ENCODE data around the gene IFNA13. TPM values are rescaled to one million over a fixed set of nuclear protein-coding genes. Genes with fewer than 3 reads are reported as not detected.

The IFNA13 gene
- total and polyA plus RNA-seq, 2 experiments from 2014 or later = not detected

- TF ChIP-seq STAT1 (IDR thresholded peaks at IDR 0.05; ENCODE audit: unreplicated experiment) (no peak), EZH2 (IDR thresholded peaks at IDR 0.05; ENCODE audit: low read depth, unreplicated experiment) (no peak), ETS1 (IDR thresholded peaks at IDR 0.05) (no peak), ZNF331 (CRISPR knock-in tag; IDR thresholded peaks at IDR 0.05; ENCODE audit: low read depth) (no peak), NANOG (IDR thresholded peaks at IDR 0.05; ENCODE audit: borderline replicate concordance) (no peak)
These were observed 10.1 kb downstream of the IFNA13 start (continued) for GRCh38 chr9:21357479-21358460.

GRCh38 chr9:21350787-21351186, 17.1 kb downstream of the IFNA13 start, which contains the start of gene IFNA6:
Gene IFNA6, minus strand, starts transcription at chr9:21350887. Its CDS starts 0 bp downstream, at chr9:21350887.
- H3K27ac Mint-ChIP-seq = no peak within 1 kb of the TSS
- peaks cover 2% of the 10 kb centered on the region; the same call in 1 of the 3 replicates for H3K4me1 Mint-ChIP-seq
- Histone ChIP-seq H4K20me1 (replicated peaks; ENCODE audit: insufficient read depth) (no peaks in the 10 kb centered on the region), H3K27ac (ENCODE audit: low read depth) (no peak within 1 kb of the TSS), H3K79me2 (replicated peaks; ENCODE audit: insufficient read depth) (no peaks in the 10 kb centered on the region), H3K4me2 (no peak within 1 kb of the TSS), H3F3A (replicated peaks; ENCODE audit: low read depth) (no peaks in the 10 kb centered on the region), H3K27me3 (ENCODE audit: insufficient read depth) (no peaks in the 10 kb centered on the region), H3K4me1 (ENCODE audit: insufficient read depth) (no peaks in the 10 kb centered on the region), H3K36me3 (ENCODE audit: insufficient read depth) (no peaks in the 10 kb centered on the region), H2AFZ (no peak within 1 kb of the TSS), H3K4me3 (no peak within 1 kb of the TSS), H3K9me2 (ENCODE audit: insufficient read depth) (0 out of 2 replicates have a peak, but pooled peaks cover 3% of the 10 kb centered on the region)
- TF ChIP-seq REST (IDR thresholded peaks at IDR 0.05; ENCODE audit: unreplicated experiment) (no peak), STAT1 (IDR thresholded peaks at IDR 0.05; ENCODE audit: unreplicated experiment) (no peak), NANOG (IDR thresholded peaks at IDR 0.05; ENCODE audit: borderline replicate concordance) (no peak), POLR2AphosphoS5 (IDR thresholded peaks at IDR 0.05; ENCODE audit: low read depth) (no peak), JUNB (IDR thresholded peaks at IDR 0.05; ENCODE audit: unreplicated experiment) (no peak), ZNF331 (CRISPR knock-in tag; IDR thresholded peaks at IDR 0.05; ENCODE audit: low read depth) (no peak), ETS1 (IDR thresholded peaks at IDR 0.05) (no peak), EZH2 (IDR thresholded peaks at IDR 0.05; ENCODE audit: low read depth, unreplicated experiment) (no peak), EZH2phosphoT487 (IDR thresholded peaks at IDR 0.05; ENCODE audit: unreplicated experiment) (no peak)
- no peak within 1 kb of the TSS for H3K4me3 Mint-ChIP-seq
- no peak for ATAC-seq
- 0 out of 3 replicates have a peak, but pooled peaks cover 5% of the 10 kb centered on the region for H3K36me3 Mint-ChIP-seq (ENCODE audit: low read depth)
- H3K9me3 Mint-ChIP-seq = peaks cover 6% of the 10 kb centered on the region
- DNase-seq (ENCODE audit: low spot score) = no peak
- no peaks in the 10 kb centered on the region for H3K27me3 Mint-ChIP-seq (ENCODE audit: insufficient read depth, low read depth, poor library complexity)
